Ramos (cell line): ENCODE data around the gene SORBS1.

Experiments
- in situ Hi-C: fragments of 300-500 bp; cut with MboI; formaldehyde crosslinking; loops from one replicate; pipeline ENCODE4 v1.14.3; 2022; ENCODE audit warnings: low sequenced_read_pairs; ENCODE audit not compliant: unreplicated experiment

Gene SORBS1

GRCh38 chr10:95335933-95336699, 225.1 kb downstream of the SORBS1 start:
- in situ Hi-C loops = no loop called here

- in situ Hi-C loops = no loop called here
Observed at GRCh38 chr10:95334805-95335144, 226.4 kb downstream of the SORBS1 start.

- in situ Hi-C loops = no loop called here
Observed at GRCh38 chr10:95333997-95334804, 227.0 kb downstream of the SORBS1 start.

- in situ Hi-C loops = no loop called here
Observed at GRCh38 chr10:95332666-95333249, 228.4 kb downstream of the SORBS1 start.

GRCh38 chr10:95331596-95332130, 229.5 kb downstream of the SORBS1 start:
- in situ Hi-C loops = no loop called here

GRCh38 chr10:95330966-95331453, 230.2 kb downstream of the SORBS1 start:
- in situ Hi-C loops = no loop called here

GRCh38 chr10:95329296-95329695, 231.9 kb downstream of the SORBS1 start:
- in situ Hi-C loops = no loop called here

- in situ Hi-C loops = no loop called here
Observed at GRCh38 chr10:95328013-95328412, 233.2 kb downstream of the SORBS1 start.

- in situ Hi-C loops = no loop called here
Observed at GRCh38 chr10:95327367-95327766, 233.8 kb downstream of the SORBS1 start.

- in situ Hi-C loops = no loop called here
Observed at GRCh38 chr10:95326396-95326795, 234.8 kb downstream of the SORBS1 start.

- in situ Hi-C loops = no loop called here
Observed at GRCh38 chr10:95325863-95326262, 235.3 kb downstream of the SORBS1 start.

- in situ Hi-C loops = no loop called here
Observed at GRCh38 chr10:95324436-95325268, 236.5 kb downstream of the SORBS1 start.

- in situ Hi-C loops = no loop called here
Observed at GRCh38 chr10:95321554-95322301, 239.4 kb downstream of the SORBS1 start.

- in situ Hi-C loops = no loop called here
Observed at GRCh38 chr10:95319239-95319638, 241.9 kb downstream of the SORBS1 start.

- in situ Hi-C loops = no loop called here
Observed at GRCh38 chr10:95315509-95315908, 245.7 kb downstream of the SORBS1 start.

GRCh38 chr10:95314192-95314918, 246.8 kb downstream of the SORBS1 start:
- in situ Hi-C loops = no loop called here

GRCh38 chr10:95312986-95313495, 248.1 kb downstream of the SORBS1 start:
- in situ Hi-C loops = no loop called here

GRCh38 chr10:95312257-95312656, 248.9 kb downstream of the SORBS1 start:
- in situ Hi-C loops = no loop called here
